Skeletal muscle satellite cell (primary cell): ENCODE results near the gene TMEM121.

ENCODE experiments used
- H3K27me3 ChIP-seq: 2 replicates; pipeline ENCODE4 v1.7.0; 2013; ENCODE audit warnings: low read length; ENCODE audit not compliant: control insufficient read depth, insufficient read depth
- H3K36me3 ChIP-seq: 2 replicates; pipeline ENCODE4 v1.7.0; 2013; ENCODE audit warnings: mild to moderate bottlenecking, control low read depth, low read length; ENCODE audit not compliant: insufficient read depth
- H3K4me1 ChIP-seq: 2 replicates; pipeline ENCODE4 v1.7.0; 2013; ENCODE audit warnings: low read length; ENCODE audit not compliant: control insufficient read depth, insufficient read depth
- H3K4me2 ChIP-seq: 2 replicates; pipeline ENCODE4 v1.7.0; 2013; ENCODE audit warnings: mild to moderate bottlenecking, low read length
- H3K4me3 ChIP-seq: 2 replicates; pipeline ENCODE4 v1.7.0; 2013; ENCODE audit warnings: low read length
- H3K9ac ChIP-seq: 2 replicates; pipeline ENCODE4 v1.7.0; 2013; ENCODE audit warnings: mild to moderate bottlenecking, low read depth, low read length, moderate library complexity
- H3K9me3 ChIP-seq: replicated peaks from 2 replicates; pipeline ENCODE4 v1.7.0; 2013; ENCODE audit warnings: mild to moderate bottlenecking, control low read depth, low read length

The TMEM121 gene

DNA sequence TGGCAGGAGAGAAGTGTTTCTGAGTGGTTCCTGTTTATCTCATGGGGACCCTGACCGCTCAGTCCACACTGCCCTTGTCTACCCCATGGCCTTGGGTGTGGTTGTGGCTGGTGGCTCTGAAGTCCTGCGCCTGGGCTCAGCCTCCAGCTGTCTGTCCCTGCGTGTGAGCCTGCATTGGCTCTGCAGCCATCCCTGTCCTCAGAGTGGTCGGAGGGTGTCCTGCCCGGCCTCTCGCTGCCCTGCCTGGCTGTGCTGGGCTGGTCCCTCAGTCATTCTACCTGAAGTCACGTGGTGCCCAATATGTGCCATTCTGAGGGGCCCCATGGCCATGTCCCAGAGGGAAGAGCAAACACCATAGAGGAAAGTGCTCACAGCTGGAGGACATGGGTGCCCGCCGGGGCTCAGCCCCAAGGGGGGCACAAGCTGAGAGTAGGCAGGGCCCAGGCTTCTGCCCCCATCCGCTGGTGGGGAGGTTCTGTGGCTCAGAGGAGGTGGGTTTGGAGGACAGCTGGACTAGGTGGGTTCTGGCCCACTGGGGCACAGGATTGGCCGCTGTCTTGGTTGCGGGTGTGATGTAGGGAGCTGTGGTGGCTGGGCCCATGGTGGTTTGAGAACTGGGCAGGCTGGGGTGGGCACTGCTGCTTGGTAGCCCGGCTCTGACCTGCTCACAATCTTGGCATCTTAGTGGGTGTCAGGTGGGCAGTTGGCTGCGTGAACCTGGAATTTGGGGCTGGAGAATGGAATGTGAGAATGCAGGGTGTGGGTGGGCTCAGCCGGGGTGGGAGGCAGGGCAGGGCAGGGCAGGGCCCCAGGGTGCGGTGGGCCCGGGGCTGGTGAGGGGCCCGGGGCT lies 23.7 kb upstream of the TMEM121 start:
- peaks cover 6% of the 10 kb centered on the region for H3K27me3 ChIP-seq
- H3K4me2 ChIP-seq, result no peak overlapping the region
- H3K4me1 ChIP-seq, result no peaks in the 10 kb centered on the region
- no peaks in the 10 kb centered on the region for H3K36me3 ChIP-seq
- no peak overlapping the region for H3K9ac ChIP-seq
- no peaks in the 10 kb centered on the region for H3K9me3 ChIP-seq
- H3K4me3 ChIP-seq, result no peak overlapping the region

DNA sequence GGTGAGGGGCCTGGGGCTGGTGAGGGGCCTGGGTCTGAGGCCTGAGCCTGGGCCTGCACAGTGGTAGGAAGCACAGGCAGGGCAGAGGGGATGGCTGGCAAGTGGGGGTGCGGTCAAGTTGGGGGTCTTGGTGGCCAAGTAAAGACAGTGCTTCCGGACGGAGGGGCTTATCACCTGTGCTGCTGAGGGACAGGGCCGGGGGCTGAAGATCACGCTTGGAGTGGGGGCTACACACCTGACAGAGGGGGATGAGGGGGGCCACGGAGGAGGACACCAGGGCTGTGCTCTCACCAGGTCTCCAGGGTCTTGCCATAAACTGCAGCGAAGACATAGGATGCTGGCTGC lies 23.1 kb upstream of the TMEM121 start:
- no peak overlapping the region for H3K4me3 ChIP-seq
- no peak overlapping the region for H3K4me2 ChIP-seq
- no peaks in the 10 kb centered on the region for H3K36me3 ChIP-seq
- H3K27me3 ChIP-seq, result peaks cover 12% of the 10 kb centered on the region
- H3K9ac ChIP-seq, result no peak overlapping the region
- H3K4me1 ChIP-seq, result no peaks in the 10 kb centered on the region
- H3K9me3 ChIP-seq, result no peaks in the 10 kb centered on the region

DNA sequence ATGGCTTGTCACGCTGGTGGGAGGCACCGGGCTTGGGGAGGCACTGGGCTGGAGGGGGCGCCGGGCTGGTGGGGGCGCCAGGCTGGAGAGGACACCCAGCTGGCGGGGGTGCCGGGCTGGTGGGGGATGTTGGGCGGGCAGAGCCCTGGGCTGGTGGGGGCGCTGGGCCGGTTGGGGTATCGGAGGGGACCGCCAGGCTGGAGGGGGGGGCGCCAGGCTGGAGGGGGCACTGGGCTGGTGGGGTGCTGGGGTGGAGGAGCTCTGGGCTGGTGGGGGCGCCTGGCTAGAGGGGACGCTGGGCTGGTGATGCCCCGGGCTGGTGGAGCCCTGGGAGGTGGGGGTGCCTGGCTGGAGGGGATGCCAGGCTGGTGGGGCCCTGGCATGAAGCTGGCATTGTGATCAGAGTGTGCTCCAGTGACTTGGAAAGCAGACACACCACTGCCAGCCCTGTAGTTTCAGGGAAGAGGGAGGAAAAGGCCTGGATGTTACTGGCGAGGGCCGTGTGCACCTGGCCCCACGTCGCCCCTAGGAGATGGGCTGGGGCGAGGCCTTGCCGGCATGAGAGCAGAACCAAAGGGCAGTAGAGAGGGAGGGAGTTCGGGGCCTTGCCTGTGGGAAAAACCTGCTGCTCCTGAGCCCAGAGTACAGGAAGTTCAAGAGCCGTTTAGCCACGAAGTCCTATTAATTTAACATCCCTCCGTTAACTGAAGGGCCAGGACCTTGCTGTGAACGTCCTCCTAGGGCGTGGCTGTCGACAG lies 22.3 kb upstream of the TMEM121 start:
- Histone ChIP-seq H3K27me3 (peaks cover 16% of the 10 kb centered on the region), H3K4me3 (no peak overlapping the region), H3K9ac (no peak overlapping the region), H3K4me2 (no peak overlapping the region), H3K9me3 (no peaks in the 10 kb centered on the region), H3K36me3 (no peaks in the 10 kb centered on the region), H3K4me1 (no peaks in the 10 kb centered on the region)

DNA sequence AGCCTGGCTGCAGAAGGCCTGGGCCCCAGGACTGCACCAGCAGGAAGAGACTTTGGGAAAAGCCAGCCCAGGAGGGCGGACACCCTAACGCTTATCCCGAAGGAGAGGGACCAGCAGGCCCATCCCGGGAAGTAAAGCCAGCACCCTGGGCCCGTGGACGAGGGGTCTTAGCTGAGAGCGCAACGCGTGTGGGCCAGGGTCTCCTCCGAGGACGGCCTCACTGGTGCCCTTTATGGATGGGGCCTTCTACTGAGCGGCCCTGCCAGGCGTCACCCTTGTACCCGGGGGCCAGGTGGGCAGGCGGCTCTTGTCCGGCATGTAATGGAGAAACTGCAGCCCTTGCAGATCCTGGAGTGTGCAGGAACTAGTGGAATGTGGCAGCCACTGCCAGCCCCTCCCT lies 21.3 kb upstream of the TMEM121 start:
- H3K36me3 ChIP-seq, result no peaks in the 10 kb centered on the region
- peaks cover 16% of the 10 kb centered on the region for H3K27me3 ChIP-seq
- no peak overlapping the region for H3K4me2 ChIP-seq
- no peaks in the 10 kb centered on the region for H3K9me3 ChIP-seq
- H3K4me3 ChIP-seq, result no peak overlapping the region
- no peak overlapping the region for H3K9ac ChIP-seq
- no peaks in the 10 kb centered on the region for H3K4me1 ChIP-seq

DNA sequence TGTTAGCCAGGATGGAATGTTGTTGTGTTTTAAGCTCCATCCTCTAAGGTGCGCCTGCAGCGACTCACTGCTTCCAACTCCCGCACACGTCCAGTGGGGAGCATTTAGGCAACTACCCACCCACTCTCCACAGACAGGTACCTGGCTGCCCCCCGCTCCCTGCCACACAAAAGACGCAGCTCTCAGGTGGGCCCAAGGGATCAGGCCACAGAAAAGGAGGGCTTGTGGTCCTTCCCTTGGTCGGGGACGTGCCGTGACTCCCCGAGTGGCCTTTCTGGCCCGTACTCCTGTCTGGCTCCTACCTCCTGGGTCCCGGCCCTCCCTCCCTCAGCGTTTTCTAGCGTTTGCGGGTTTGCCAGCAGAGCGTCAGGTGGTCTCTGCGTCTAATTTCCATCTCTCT lies 19.1 kb upstream of the TMEM121 start:
- peaks cover 30% of the 10 kb centered on the region for H3K27me3 ChIP-seq
- no peak overlapping the region for H3K4me3 ChIP-seq
- no peak overlapping the region for H3K9ac ChIP-seq
- H3K4me1 ChIP-seq, result peaks cover 3% of the 10 kb centered on the region
- H3K9me3 ChIP-seq, result no peaks in the 10 kb centered on the region
- no peak overlapping the region for H3K4me2 ChIP-seq
- no peaks in the 10 kb centered on the region for H3K36me3 ChIP-seq

DNA sequence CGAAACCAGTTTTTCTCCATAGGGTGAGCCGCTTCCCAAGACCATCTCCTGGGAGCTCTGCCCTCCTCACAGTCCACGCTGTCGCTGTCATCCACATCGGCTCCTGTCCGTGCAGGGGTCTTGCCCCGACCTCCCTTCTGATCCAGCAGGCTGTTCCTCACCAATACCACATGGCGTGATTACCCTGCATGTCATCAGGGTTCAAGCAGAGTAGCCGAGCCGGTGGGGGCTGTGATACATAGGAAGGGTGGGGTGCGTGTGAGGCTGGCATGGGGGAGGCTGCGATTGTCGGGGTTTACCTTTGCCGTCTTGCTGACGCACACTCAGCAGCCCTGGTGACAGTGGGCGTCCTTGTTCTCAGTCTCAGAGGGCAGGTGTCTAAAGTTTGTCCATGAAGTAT lies 18.3 kb upstream of the TMEM121 start:
- Histone ChIP-seq H3K4me1 (peaks cover 3% of the 10 kb centered on the region), H3K9ac (no peak overlapping the region), H3K27me3 (peaks cover 35% of the 10 kb centered on the region), H3K4me3 (no peak overlapping the region), H3K36me3 (no peaks in the 10 kb centered on the region), H3K9me3 (no peaks in the 10 kb centered on the region), H3K4me2 (no peak overlapping the region)

DNA sequence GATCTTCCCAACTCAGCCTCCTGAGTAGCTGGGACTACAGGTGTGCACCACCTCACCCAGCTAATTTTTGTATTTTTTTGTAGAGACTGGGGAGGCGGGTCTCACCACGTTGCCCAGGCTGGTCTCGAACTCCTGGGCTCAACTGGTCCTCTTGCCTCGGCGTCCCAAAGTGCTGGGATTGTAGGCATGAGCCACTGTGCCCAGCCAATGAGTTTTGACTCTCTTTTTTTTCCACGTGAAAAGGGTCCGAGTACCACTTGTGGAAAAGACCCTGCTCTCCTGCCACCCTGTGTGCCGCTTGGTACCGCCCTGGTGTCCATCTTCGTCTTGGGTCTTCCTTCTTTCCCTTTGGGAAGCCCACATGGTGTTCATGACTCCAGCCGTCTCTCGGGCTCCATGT lies 17.8 kb upstream of the TMEM121 start:
- Histone ChIP-seq H3K36me3 (no peaks in the 10 kb centered on the region), H3K4me3 (no peak overlapping the region), H3K9ac (no peak overlapping the region), H3K4me1 (peaks cover 3% of the 10 kb centered on the region), H3K9me3 (no peaks in the 10 kb centered on the region), H3K27me3 (peaks cover 35% of the 10 kb centered on the region), H3K4me2 (no peak overlapping the region)

DNA sequence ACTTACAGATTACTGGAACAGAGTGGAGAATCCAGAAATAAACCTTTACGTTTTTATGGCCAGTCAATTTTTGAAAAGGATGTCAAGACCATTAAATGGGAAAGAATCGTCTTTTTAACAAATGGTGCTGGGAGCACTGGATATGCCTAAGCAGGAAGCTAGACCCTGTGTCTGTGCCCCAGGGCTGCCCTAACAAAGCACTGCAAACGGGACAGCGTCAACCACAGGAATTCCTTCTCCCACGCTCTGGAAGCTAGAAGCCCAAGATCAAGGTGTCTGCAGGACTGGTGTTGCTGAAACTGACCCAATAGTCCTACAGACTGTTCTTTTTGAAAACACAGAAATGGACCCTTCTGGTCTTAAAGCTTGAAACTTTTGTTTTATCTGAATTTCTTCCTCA lies 9.3 kb upstream of the TMEM121 start:
- Histone ChIP-seq H3K4me3 (no peak overlapping the region), H3K4me1 (no peaks in the 10 kb centered on the region), H3K9ac (no peak overlapping the region), H3K36me3 (no peaks in the 10 kb centered on the region), H3K27me3 (peaks cover 52% of the 10 kb centered on the region), H3K4me2 (no peak overlapping the region), H3K9me3 (no peaks in the 10 kb centered on the region)

DNA sequence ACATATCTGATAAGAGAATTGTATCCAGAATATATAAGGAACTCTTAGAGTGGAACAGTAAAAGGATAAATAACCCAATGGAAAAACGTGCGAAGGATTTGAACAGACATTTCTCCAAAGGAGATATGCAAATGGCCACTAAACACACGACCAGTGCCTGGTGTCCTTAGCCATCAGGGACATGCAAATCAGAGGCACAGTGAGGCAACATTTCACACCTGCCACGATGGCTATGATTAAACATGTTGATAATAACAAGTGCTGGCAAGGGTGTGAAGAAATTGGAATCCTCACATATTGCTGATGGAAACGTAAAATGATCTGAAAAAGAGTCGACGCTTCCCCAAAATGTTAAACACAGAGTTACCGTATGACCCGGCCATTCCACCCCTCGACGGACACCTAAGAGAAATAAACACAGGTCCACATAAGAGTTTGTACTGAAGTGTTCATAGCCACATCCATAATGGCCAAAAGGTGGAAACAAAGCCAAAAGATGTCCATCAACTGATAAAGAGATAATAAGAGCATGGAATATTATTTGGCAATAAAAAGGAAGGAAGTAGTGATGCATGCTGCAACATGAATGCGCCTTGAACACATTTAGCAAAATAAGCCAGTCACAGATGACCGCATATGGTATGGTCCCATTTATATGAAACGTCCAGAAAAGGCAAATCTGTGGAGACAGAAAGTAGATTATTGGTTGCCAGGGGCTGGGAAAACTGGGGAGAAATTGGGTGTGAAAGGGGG lies 6.3 kb upstream of the TMEM121 start:
- H3K4me3 ChIP-seq, result no peak overlapping the region
- H3K4me2 ChIP-seq, result no peak overlapping the region
- H3K36me3 ChIP-seq, result no peaks in the 10 kb centered on the region
- no peaks in the 10 kb centered on the region for H3K9me3 ChIP-seq
- H3K9ac ChIP-seq, result no peak overlapping the region
- peaks cover 42% of the 10 kb centered on the region for H3K27me3 ChIP-seq
- H3K4me1 ChIP-seq, result no peaks in the 10 kb centered on the region

DNA sequence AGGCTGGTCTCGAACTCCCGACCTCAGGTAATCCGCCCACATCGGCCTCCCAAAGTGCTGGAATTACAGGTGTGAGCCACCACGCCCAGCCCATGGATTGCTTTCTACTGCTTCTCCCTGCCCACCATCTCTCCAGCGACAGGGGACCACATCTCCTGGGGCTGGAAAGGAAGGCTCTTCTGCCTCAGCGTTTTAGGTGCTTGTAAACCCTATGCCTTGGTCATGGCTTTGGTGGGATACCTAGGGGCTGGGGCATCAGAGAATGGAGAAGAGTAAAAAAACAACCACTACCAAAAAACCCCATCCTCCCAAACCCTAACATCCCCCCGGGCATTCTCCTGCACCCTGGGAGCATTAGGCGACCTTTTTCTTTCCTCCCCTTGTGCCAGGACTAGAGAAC lies 1.1 kb upstream of the TMEM121 start:
- no peaks in the 10 kb centered on the region for H3K36me3 ChIP-seq
- H3K4me2 ChIP-seq, result no peak overlapping the region
- H3K4me1 ChIP-seq, result peaks cover 22% of the 10 kb centered on the region
- no peak overlapping the region for H3K4me3 ChIP-seq
- peaks cover 17% of the 10 kb centered on the region for H3K27me3 ChIP-seq
- H3K9ac ChIP-seq, result no peak overlapping the region
- H3K9me3 ChIP-seq, result no peaks in the 10 kb centered on the region

DNA sequence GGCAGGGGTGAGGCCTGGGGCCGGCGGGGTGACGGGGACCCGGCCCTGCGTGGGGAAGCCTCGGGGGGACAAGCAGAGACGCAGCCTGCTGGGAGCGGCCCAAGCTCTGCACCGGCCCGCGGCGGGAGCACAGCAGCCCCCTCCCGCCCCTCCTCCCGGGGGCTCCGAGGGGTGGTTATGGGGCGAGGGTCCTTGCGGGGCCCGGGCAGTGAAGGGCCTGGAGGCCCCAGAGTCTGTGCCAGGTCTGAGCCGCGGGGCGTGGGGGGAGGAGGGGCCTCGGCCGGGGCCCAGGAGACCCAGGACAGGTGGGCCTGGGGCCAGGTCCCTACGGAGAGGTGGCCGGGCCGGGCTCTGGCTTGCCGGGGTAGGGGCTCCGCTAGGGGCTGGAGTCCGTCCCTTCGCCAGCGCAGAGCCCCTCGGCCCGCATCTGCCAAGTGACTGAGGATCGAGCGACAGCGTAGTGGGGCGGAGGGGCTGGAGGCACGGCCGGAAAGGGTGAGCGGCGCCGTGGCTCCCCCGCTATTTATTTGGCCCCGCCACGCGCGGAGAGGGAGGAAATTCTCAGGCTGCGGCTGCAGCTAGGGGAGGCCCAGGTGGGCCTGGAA lies 495 bp downstream of the TMEM121 start:
- Histone ChIP-seq H3K4me2 (peak overlapping the region; percentile 98), H3K36me3 (no peaks in the 10 kb centered on the region), H3K4me3 (peak overlapping the region; percentile 76), H3K4me1 (peaks cover 22% of the 10 kb centered on the region), H3K27me3 (peaks cover 14% of the 10 kb centered on the region), H3K9me3 (no peaks in the 10 kb centered on the region), H3K9ac (no peak overlapping the region)
